Measurements from ENCODE around the gene PCBD2. TPM values are rescaled to one million over a fixed set of nuclear protein-coding genes. Genes with fewer than 3 reads are reported as not detected.

Gene PCBD2
- total RNA-seq, 3 donors from 2014 or later: 14.0 to 21.1 (median 15.9) TPM

GRCh38 chr5:134887593-134888159, 17.3 kb upstream of the PCBD2 start:
- Histone ChIP-seq H3K9me3 (no peaks in the 10 kb centered on the region), H3K4me1 (ENCODE audit: low read depth) (no peaks in the 10 kb centered on the region), H3K4me3 (no peak overlapping the region), H3K36me3 (ENCODE audit: low read depth) (no peaks in the 10 kb centered on the region)
- DNase-seq (no peak), ATAC-seq (no peak)
- no peak for TF ChIP-seq CTCF (IDR thresholded peaks at IDR 0.05)
- intact Hi-C loops (cut with DNase I, micrococcal nuclease): no loop called here

GRCh38 chr5:134889335-134889734, 15.6 kb upstream of the PCBD2 start:
- no peaks in the 10 kb centered on the region for H3K36me3 ChIP-seq (ENCODE audit: low read depth)
- ATAC-seq (no peak), DNase-seq (no peak)
- H3K9me3 ChIP-seq: no peaks in the 10 kb centered on the region
- no peaks in the 10 kb centered on the region for H3K4me1 ChIP-seq (ENCODE audit: low read depth)
- no peak overlapping the region for H3K4me3 ChIP-seq
- no peak for TF ChIP-seq CTCF (IDR thresholded peaks at IDR 0.05)
- intact Hi-C loops (cut with DNase I, micrococcal nuclease): no loop called here

GRCh38 chr5:134891473-134891872, 13.5 kb upstream of the PCBD2 start:
- H3K9me3 ChIP-seq: no peaks in the 10 kb centered on the region
- intact Hi-C loops (cut with DNase I, micrococcal nuclease): no loop called here
- no peaks in the 10 kb centered on the region for H3K4me1 ChIP-seq (ENCODE audit: low read depth)
- DNase-seq (no peak), ATAC-seq (no peak)
- H3K36me3 ChIP-seq (ENCODE audit: low read depth): no peaks in the 10 kb centered on the region
- no peak overlapping the region for H3K4me3 ChIP-seq
- TF ChIP-seq CTCF (IDR thresholded peaks at IDR 0.05): no peak

GRCh38 chr5:134892282-134892681, 12.6 kb upstream of the PCBD2 start:
- H3K9me3 ChIP-seq: no peaks in the 10 kb centered on the region
- intact Hi-C loops (cut with DNase I, micrococcal nuclease): no loop called here
- DNase-seq: no peak
- ATAC-seq: no peak
- H3K36me3 ChIP-seq (ENCODE audit: low read depth): no peaks in the 10 kb centered on the region
- no peak overlapping the region for H3K4me3 ChIP-seq
- TF ChIP-seq CTCF (IDR thresholded peaks at IDR 0.05): no peak
- H3K4me1 ChIP-seq (ENCODE audit: low read depth): no peaks in the 10 kb centered on the region

GRCh38 chr5:134892926-134893325, 12.0 kb upstream of the PCBD2 start:
- Histone ChIP-seq H3K4me1 (ENCODE audit: low read depth) (no peaks in the 10 kb centered on the region), H3K36me3 (ENCODE audit: low read depth) (no peaks in the 10 kb centered on the region), H3K4me3 (no peak overlapping the region), H3K9me3 (no peaks in the 10 kb centered on the region)
- DNase-seq (no peak), ATAC-seq (no peak)
- intact Hi-C loops (cut with DNase I, micrococcal nuclease): no loop called here
- no peak for TF ChIP-seq CTCF (IDR thresholded peaks at IDR 0.05)

Measured in mucosa of descending colon (tissue), 3 donors.